Lower lobe of right lung (tissue), 2 donors: Measurements from ENCODE around the gene DNAJB14. TPM values are rescaled to one million over a fixed set of nuclear protein-coding genes. Genes with fewer than 3 reads are reported as not detected.

Experiments
- ATAC-seq, 2 donors: fragments of 200-7000 bp; cut with Tn5 transposase; one replicate each; pipeline ENCODE4 v1.9.1; 2020 to 2022; ENCODE audit warnings: mild to moderate bottlenecking in 2 of 2, moderate library complexity in 2 of 2
- DNase-seq: peaks from one replicate; pipeline ENCODE4 v3.0.0-alpha.2; 2020
- H3K27ac ChIP-seq: fragments of 200-600 bp; one replicate; pipeline ENCODE4 v1.8.0; 2022
- H3K27me3 ChIP-seq: fragments of 200-600 bp; one replicate; pipeline ENCODE4 v1.8.0; 2022; ENCODE audit warnings: low read depth
- H3K36me3 ChIP-seq: fragments of 200-600 bp; one replicate; pipeline ENCODE4 v1.8.0; 2022; ENCODE audit warnings: mild to moderate bottlenecking
- H3K4me1 ChIP-seq: fragments of 200-600 bp; one replicate; pipeline ENCODE4 v1.8.0; 2022
- H3K4me3 ChIP-seq: fragments of 200-600 bp; one replicate; pipeline ENCODE4 v1.8.0; 2022; ENCODE audit warnings: mild to moderate bottlenecking
- H3K9me3 ChIP-seq: fragments of 200-600 bp; one replicate; pipeline ENCODE4 v1.8.0; 2022
- intact Hi-C: fragments of 100-400 bp; cut with DNase I; formaldehyde crosslinking; loops from one replicate; pipeline ENCODE4 v1.11.0; 2022
- long read RNA-seq: library from polyadenylated mRNA; unstranded; transcript quantifications from one replicate; pipeline ENCODE4 v2.0.0, GENCODE V29; 2021
- total RNA-seq: library from RNA; stranded (reverse); fragmentation: NEBNext Ultra II Directional; extraction: Animal tissue kit (Norgen Biotek cat#: 25700); gene quantifications from one replicate; pipeline ENCODE4 v1.2.1, GENCODE V29; 2021
- TF ChIP-seq, protein P1 (sequence below): fragments of 200-600 bp; IDR thresholded peaks from one replicate; pipeline ENCODE4 v1.8.0; 2022; ENCODE audit warnings: antibody characterized with exemption, mild to moderate bottlenecking
- donor health status: DM: no; HTN: yes; CAD: no; lungs with severe emphysema.

Gene DNAJB14
- 60.3 TPM for total RNA-seq
- long read RNA-seq, full-length matches to known transcripts, result 45 of 60 reads
- long read RNA-seq, partial matches to known transcripts, result 2 of 60 reads
- long read RNA-seq, other reads (novel, unspliced or antisense), result 13 of 60 reads

DNA sequence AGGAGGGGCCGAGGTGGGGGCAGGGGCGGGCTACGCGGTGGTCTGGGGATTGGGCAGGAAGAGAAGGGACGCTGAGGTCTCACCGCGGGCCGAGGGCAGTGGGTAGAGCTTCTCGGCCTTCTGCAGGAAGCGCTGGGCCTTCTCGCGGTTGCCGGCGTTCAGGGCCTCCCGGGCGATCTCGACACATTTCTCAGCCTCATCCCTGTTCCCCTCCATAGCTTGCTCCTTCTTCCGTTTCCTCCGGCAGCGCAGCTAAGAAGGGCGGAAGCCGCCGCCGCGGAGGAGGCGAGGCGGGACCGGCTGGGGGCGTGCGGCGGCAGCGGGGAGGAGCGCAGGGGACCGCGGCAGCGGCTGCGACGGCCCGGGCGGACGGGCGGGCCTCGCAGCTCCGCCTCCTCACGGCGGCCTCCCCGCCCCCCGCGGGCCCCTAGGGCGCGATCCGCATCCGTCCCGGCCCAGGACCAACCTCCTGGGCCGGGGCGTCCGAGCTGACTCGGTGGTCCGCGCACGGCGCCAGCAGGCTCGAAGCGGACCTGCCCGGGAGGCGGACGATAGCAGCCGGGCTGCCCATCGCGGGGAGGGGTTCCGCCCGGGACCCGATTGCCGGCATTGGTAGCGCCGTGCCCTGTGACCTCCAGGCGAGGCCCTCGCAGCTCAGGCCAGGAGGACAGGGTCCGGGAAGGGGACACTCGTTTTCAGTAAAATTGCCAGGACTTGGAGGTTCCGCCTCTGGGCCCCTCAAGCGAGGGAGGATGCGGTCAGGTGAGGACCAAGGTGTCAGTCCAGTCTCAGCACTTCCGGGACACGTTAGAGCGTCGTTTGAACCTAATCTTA lies at the start of gene DNAJB14:
TSS of gene DNAJB14 (minus strand) at position 263 of the 834 bp plus-strand sequence. CDS start at position 216, 47 bp downstream.
- H3K27me3 ChIP-seq, result no peaks in the 10 kb centered on the region
- peak within 1 kb of the TSS; percentile 98 for H3K4me3 ChIP-seq
- H3K27ac ChIP-seq, result peak within 1 kb of the TSS; percentile 93
- DNase-seq (peak; percentile 87), ATAC-seq (peak; percentile 79)
- H3K36me3 ChIP-seq, result peaks cover 6% of the 10 kb centered on the region
- H3K9me3 ChIP-seq, result no peaks in the 10 kb centered on the region
- TF ChIP-seq, protein P1, sequence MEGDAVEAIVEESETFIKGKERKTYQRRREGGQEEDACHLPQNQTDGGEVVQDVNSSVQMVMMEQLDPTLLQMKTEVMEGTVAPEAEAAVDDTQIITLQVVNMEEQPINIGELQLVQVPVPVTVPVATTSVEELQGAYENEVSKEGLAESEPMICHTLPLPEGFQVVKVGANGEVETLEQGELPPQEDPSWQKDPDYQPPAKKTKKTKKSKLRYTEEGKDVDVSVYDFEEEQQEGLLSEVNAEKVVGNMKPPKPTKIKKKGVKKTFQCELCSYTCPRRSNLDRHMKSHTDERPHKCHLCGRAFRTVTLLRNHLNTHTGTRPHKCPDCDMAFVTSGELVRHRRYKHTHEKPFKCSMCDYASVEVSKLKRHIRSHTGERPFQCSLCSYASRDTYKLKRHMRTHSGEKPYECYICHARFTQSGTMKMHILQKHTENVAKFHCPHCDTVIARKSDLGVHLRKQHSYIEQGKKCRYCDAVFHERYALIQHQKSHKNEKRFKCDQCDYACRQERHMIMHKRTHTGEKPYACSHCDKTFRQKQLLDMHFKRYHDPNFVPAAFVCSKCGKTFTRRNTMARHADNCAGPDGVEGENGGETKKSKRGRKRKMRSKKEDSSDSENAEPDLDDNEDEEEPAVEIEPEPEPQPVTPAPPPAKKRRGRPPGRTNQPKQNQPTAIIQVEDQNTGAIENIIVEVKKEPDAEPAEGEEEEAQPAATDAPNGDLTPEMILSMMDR, result no peak
- peaks cover 65% of the 10 kb centered on the region for H3K4me1 ChIP-seq
- intact Hi-C loops, result loop anchor here (10.0 kb wide), 2 partner anchors 52 to 382 kb away; partner anchors contain the start of genes LAMTOR3 and TRMT10A

DNA sequence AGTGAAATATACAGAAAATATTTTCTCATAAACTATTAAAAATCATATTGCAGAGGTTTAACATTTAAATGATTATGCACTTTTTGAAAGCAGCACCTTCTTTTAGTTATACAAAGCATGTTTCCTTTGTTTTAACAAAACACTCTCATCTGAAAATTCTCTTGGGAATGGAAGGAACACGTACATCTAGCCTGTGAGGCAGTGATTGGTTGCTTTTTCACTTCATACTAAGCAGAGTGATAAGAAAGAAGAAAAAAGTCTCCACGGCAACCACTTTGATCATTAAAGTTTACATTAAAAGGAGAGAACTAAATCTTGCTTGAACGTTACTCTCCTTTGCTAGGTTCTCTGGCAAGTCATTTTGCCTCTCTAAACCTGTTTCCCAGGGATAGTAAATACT lies 45.3 kb upstream of the DNAJB14 start:
- intact Hi-C loops, result no loop called here
- Histone ChIP-seq H3K9me3 (no peaks in the 10 kb centered on the region), H3K27ac (no peak overlapping the region), H3K36me3 (no peaks in the 10 kb centered on the region), H3K4me1 (no peaks in the 10 kb centered on the region), H3K4me3 (no peak overlapping the region), H3K27me3 (no peaks in the 10 kb centered on the region)
- TF ChIP-seq, protein P1, result no peak
- ATAC-seq, result no peak
- DNase-seq, result no peak

DNA sequence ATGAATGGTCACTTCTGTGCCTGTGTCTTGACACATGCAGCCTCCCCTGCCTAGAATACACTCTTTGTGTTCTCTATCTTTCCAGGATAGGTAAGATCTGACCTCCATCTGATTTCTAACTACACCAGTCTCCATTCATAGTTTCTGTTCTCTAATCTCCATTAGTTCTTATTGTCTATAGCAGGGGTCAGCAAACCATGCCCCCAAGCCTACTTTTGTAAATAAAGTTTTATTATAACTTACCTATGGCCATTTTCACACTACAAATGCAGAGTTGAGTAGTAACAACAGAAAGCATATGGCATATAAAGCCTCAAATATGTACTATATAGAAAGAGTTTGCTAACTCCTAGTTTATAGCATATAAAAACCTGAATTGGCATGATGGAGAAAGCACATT lies 41.3 kb upstream of the DNAJB14 start:
- intact Hi-C loops, result no loop called here
- H3K36me3 ChIP-seq, result no peaks in the 10 kb centered on the region

DNA sequence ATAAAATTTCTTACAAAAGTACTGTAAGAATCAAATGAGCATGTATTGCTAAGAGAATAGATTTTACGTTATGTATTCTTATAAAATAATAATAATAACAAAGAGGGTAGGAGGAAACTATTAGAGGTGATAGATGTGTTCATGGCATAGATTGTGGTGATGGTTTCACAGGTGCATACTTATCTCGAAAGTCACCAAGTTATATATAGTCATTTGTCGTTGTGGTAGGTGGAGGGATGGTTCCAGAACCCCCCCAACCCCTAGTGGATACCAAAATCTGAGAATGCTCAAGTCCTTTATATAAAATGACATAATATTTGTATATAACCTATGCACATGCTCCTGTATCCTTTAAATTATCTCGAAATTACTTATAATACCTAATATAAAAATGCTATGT lies 40.4 kb upstream of the DNAJB14 start:
- intact Hi-C loops, result no loop called here
- TF ChIP-seq, protein P1, result no peak

More for the DNA sequence above, 41.3 kb upstream of the DNAJB14 start:
- ATAC-seq (no peak), DNase-seq (no peak)
- H3K9me3 ChIP-seq, result no peaks in the 10 kb centered on the region
- no peak overlapping the region for H3K4me3 ChIP-seq
- no peak overlapping the region for H3K27ac ChIP-seq
- no peaks in the 10 kb centered on the region for H3K27me3 ChIP-seq
- TF ChIP-seq, protein P1, result no peak
- H3K4me1 ChIP-seq, result no peaks in the 10 kb centered on the region

DNA sequence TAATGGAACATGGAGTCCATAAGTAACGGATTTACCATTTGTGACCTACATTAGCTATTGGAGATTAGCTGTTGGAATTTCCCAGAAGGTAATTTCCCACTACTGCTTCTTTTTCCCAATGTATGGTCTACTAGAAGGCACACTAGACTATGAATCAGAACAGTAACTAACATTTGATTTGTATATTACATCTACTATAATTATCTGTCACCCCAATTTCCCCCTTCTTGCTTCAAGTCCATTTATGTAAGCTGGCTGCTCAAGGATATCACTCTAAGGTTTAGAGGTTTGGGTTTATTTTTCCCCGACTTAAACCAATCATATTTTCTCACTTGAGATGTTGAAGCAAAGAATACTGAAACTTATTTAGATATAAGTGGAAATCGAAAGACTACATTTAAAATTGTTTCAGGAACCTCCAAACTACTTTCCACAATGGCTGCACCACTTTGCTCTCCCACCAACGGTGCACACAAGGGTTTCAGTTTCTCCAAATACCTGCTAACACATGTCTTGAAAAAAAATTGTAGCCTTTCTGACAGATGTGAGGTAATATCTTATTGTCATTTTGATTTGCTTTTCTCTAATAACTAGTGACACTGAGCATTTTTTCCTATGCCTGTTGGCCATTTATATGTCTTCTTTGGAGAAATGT lies 37.0 kb upstream of the DNAJB14 start:
- Histone ChIP-seq H3K27me3 (no peaks in the 10 kb centered on the region), H3K4me1 (no peaks in the 10 kb centered on the region), H3K27ac (no peak overlapping the region), H3K9me3 (no peaks in the 10 kb centered on the region), H3K4me3 (no peak overlapping the region), H3K36me3 (no peaks in the 10 kb centered on the region)
- ATAC-seq, result no peak
- TF ChIP-seq, protein P1, result no peak
- no peak for DNase-seq
- intact Hi-C loops, result no loop called here

More for the DNA sequence above, 40.4 kb upstream of the DNAJB14 start:
- H3K27ac ChIP-seq, result no peak overlapping the region
- DNase-seq (no peak), ATAC-seq (no peak)
- no peaks in the 10 kb centered on the region for H3K27me3 ChIP-seq
- no peak overlapping the region for H3K4me3 ChIP-seq
- H3K9me3 ChIP-seq, result no peaks in the 10 kb centered on the region
- H3K4me1 ChIP-seq, result no peaks in the 10 kb centered on the region
- H3K36me3 ChIP-seq, result no peaks in the 10 kb centered on the region
